CD4-positive, CD25-positive, alpha-beta regulatory T cell (primary cell): ENCODE results near the gene CCNE1. TPM values are rescaled to one million over a fixed set of nuclear protein-coding genes. Genes with fewer than 3 reads are reported as not detected.
"Not testable (repeated sequence)": the region's sequence is repeated elsewhere in the genome, so short reads cannot be mapped to it uniquely, and the experiment has no call there.

Source experiments
- ATAC-seq, 2 donors: fragments of 150-1000 bp; cut with Tn5 transposase; one replicate each; pipeline ENCODE4 v1.10.0; 2021; ENCODE audit warnings: low read depth in 2 of 2, moderate number of reproducible peaks in 2 of 2, moderate library complexity in 1 of 2
- DNase-seq, 3 donors: peaks; one replicate each; pipeline versions ENCODE4 v3.0.0 to v3.0.0-alpha.2; 2012 to 2022; ENCODE audit warnings: mixed read lengths in 1 of 3
- H3K27ac ChIP-seq: one replicate; pipeline ENCODE4 v1.7.0; 2013; ENCODE audit warnings: mild to moderate bottlenecking, low read length; ENCODE audit not compliant: insufficient read depth, poor library complexity, severe bottlenecking
- H3K27me3 ChIP-seq: one replicate; pipeline ENCODE4 v1.7.0; 2013; ENCODE audit warnings: low read length; ENCODE audit not compliant: control insufficient read depth, insufficient read depth
- H3K36me3 ChIP-seq: one replicate; pipeline ENCODE4 v1.7.0; 2013; ENCODE audit warnings: mild to moderate bottlenecking, low read length, moderate library complexity; ENCODE audit not compliant: control insufficient read depth, insufficient read depth
- H3K4me1 ChIP-seq: 2 replicates; pipeline ENCODE4 v1.7.0; 2013; ENCODE audit warnings: mild to moderate bottlenecking, low read length; ENCODE audit not compliant: insufficient read depth, control insufficient read depth, poor library complexity, severe bottlenecking
- H3K4me3 ChIP-seq: one replicate; pipeline ENCODE4 v1.7.0; 2013; ENCODE audit warnings: low read depth, mild to moderate bottlenecking, low read length, moderate library complexity
- H3K9me3 ChIP-seq, 2 experiments: 1 replicate in 1 of 2; 2 replicates in 1 of 2; pipeline ENCODE4 v1.7.0; 2013; ENCODE audit warnings: low read length in 2 of 2, mild to moderate bottlenecking in 1 of 2, moderate library complexity in 1 of 2; ENCODE audit not compliant: control insufficient read depth in 2 of 2
- H3K27ac Mint-ChIP-seq, 3 donors: one replicate each; pipeline ENCODE4 v1.8.0; 2020 to 2022; ENCODE audit warnings: mild to moderate bottlenecking in 3 of 3, mixed read lengths in 3 of 3, moderate library complexity in 2 of 3
- H3K27me3 Mint-ChIP-seq: one replicate; pipeline ENCODE4 v1.8.0; 2022; ENCODE audit warnings: mild to moderate bottlenecking, mixed read lengths
- H3K36me3 Mint-ChIP-seq: one replicate; pipeline ENCODE4 v1.8.0; 2020; ENCODE audit warnings: mixed read lengths
- H3K4me1 Mint-ChIP-seq, 4 donors: one replicate each; pipeline ENCODE4 v1.8.0; 2020 to 2022; ENCODE audit warnings: mixed read lengths in 4 of 4, mild to moderate bottlenecking in 1 of 4
- H3K4me3 Mint-ChIP-seq, 4 donors: one replicate each; pipeline ENCODE4 v1.8.0; 2020 to 2022; ENCODE audit warnings: mild to moderate bottlenecking in 4 of 4, mixed read lengths in 4 of 4, moderate library complexity in 3 of 4
- H3K9me3 Mint-ChIP-seq, 7 donors: one replicate each; pipeline ENCODE4 v1.8.0; 2020 to 2022; ENCODE audit warnings: mixed read lengths in 7 of 7, mild to moderate bottlenecking in 3 of 7, moderate library complexity in 2 of 7
- polyA plus RNA-seq, 4 donors: library from polyadenylated mRNA; unstranded; fragments of 300-500 nt; fragmentation: Illumina TruSeq; gene quantifications; one replicate each; pipeline ENCODE4 v1.2.3, GENCODE V29; 2021
- total RNA-seq: library from RNA; stranded (reverse); gene quantifications from one replicate; pipeline ENCODE4 v1.2.3, GENCODE V29; 2022

CCNE1 gene
- total and polyA plus RNA-seq, 5 donors from 2014 or later: 0.88 to 18.5 (median 3.6) TPM

- H3K9me3 Mint-ChIP-seq: peaks cover 0 to 4% (median 0%) of the 10 kb centered on the region in 7 donors
- Histone ChIP-seq H3K27ac (no peak overlapping the region), H3K27me3 (no peaks in the 10 kb centered on the region), H3K4me1 (no peaks in the 10 kb centered on the region), H3K36me3 (no peaks in the 10 kb centered on the region), H3K4me3 (no peak overlapping the region), H3K9me3 (no peaks in the 10 kb centered on the region)
- no peak overlapping the region for H3K27ac Mint-ChIP-seq
- H3K36me3 Mint-ChIP-seq: no peaks in the 10 kb centered on the region
- ATAC-seq (no peak), DNase-seq (no peak)
- no peak overlapping the region for H3K4me3 Mint-ChIP-seq
- H3K27me3 Mint-ChIP-seq: peaks cover 4% of the 10 kb centered on the region
- peaks cover 0 to 3% (median under 1%) of the 10 kb centered on the region in 4 donors for H3K4me1 Mint-ChIP-seq
These were observed 22.8 kb upstream of the CCNE1 start for GRCh38 chr19:29789007-29789406.

GRCh38 chr19:29793116-29793727 lies 18.6 kb upstream of the CCNE1 start:
- Mint-ChIP-seq H3K36me3 (no peaks in the 10 kb centered on the region), H3K27me3 (peaks cover 8% of the 10 kb centered on the region), H3K27ac (no peak overlapping the region), H3K4me1 (peaks cover 0 to 3% (median 0%) of the 10 kb centered on the region in 4 donors), H3K9me3 (peaks cover 0 to 2% (median 0%) of the 10 kb centered on the region in 7 donors), H3K4me3 (no peak overlapping the region)
- DNase-seq (no peak), ATAC-seq (no peak)
- no peaks in the 10 kb centered on the region for H3K27me3 ChIP-seq
- H3K36me3 ChIP-seq: no peaks in the 10 kb centered on the region
- H3K4me1 ChIP-seq: no peaks in the 10 kb centered on the region
- H3K27ac ChIP-seq: no peak overlapping the region
- no peaks in the 10 kb centered on the region for H3K9me3 ChIP-seq
- no peak overlapping the region for H3K4me3 ChIP-seq

GRCh38 chr19:29794490-29794889 lies 17.3 kb upstream of the CCNE1 start:
- not testable (repeated sequence) for H3K27ac Mint-ChIP-seq, H3K27me3 Mint-ChIP-seq, H3K4me3 ChIP-seq, H3K4me1 ChIP-seq, H3K27ac ChIP-seq, H3K4me3 Mint-ChIP-seq, DNase-seq, H3K4me1 Mint-ChIP-seq, H3K9me3 Mint-ChIP-seq, H3K36me3 Mint-ChIP-seq, H3K36me3 ChIP-seq, H3K27me3 ChIP-seq, ATAC-seq, H3K9me3 ChIP-seq

- DNase-seq: no peak
- Mint-ChIP-seq H3K27me3 (peaks cover 8% of the 10 kb centered on the region), H3K4me1 (no peaks in the 10 kb centered on the region), H3K27ac (no peak overlapping the region), H3K9me3 (peaks cover 0 to 2% (median 0%) of the 10 kb centered on the region in 7 donors), H3K36me3 (no peaks in the 10 kb centered on the region), H3K4me3 (no peak overlapping the region)
- H3K36me3 ChIP-seq: no peaks in the 10 kb centered on the region
- no peak overlapping the region for H3K27ac ChIP-seq
- no peaks in the 10 kb centered on the region for H3K9me3 ChIP-seq
- H3K4me1 ChIP-seq: no peaks in the 10 kb centered on the region
- no peaks in the 10 kb centered on the region for H3K27me3 ChIP-seq
- no peak for ATAC-seq
- H3K4me3 ChIP-seq: no peak overlapping the region
These were observed 16.2 kb upstream of the CCNE1 start for GRCh38 chr19:29795461-29796172.

- H3K9me3 Mint-ChIP-seq: peaks cover 0 to 2% (median 0%) of the 10 kb centered on the region in 7 donors
- DNase-seq (no peak), ATAC-seq (no peak)
- Histone ChIP-seq H3K4me1 (no peaks in the 10 kb centered on the region), H3K9me3 (no peaks in the 10 kb centered on the region), H3K36me3 (no peaks in the 10 kb centered on the region), H3K4me3 (no peak overlapping the region), H3K27ac (no peak overlapping the region), H3K27me3 (no peaks in the 10 kb centered on the region)
- H3K4me1 Mint-ChIP-seq: no peaks in the 10 kb centered on the region
- H3K36me3 Mint-ChIP-seq: no peaks in the 10 kb centered on the region
- H3K27me3 Mint-ChIP-seq: peaks cover 8% of the 10 kb centered on the region
- no peak overlapping the region for H3K4me3 Mint-ChIP-seq
- no peak overlapping the region for H3K27ac Mint-ChIP-seq
These were observed 15.6 kb upstream of the CCNE1 start for GRCh38 chr19:29796173-29796573.

- no peak overlapping the region for H3K4me3 Mint-ChIP-seq
- H3K36me3 Mint-ChIP-seq: no peaks in the 10 kb centered on the region
- H3K9me3 Mint-ChIP-seq: no peaks in the 10 kb centered on the region
- DNase-seq: no peak
- H3K27me3 Mint-ChIP-seq: peaks cover 4% of the 10 kb centered on the region
- Histone ChIP-seq H3K4me1 (no peaks in the 10 kb centered on the region), H3K9me3 (no peaks in the 10 kb centered on the region), H3K4me3 (no peak overlapping the region), H3K27ac (no peak overlapping the region), H3K36me3 (no peaks in the 10 kb centered on the region), H3K27me3 (no peaks in the 10 kb centered on the region)
- H3K27ac Mint-ChIP-seq: peak overlapping the region in 1 of 3 donors; percentile 68
- ATAC-seq: no peak
- H3K4me1 Mint-ChIP-seq: no peaks in the 10 kb centered on the region
These were observed 12.9 kb upstream of the CCNE1 start for GRCh38 chr19:29798774-29799497.

- H3K9me3 ChIP-seq: no peaks in the 10 kb centered on the region
- no peaks in the 10 kb centered on the region for H3K9me3 Mint-ChIP-seq
- peaks cover 4% of the 10 kb centered on the region for H3K27me3 Mint-ChIP-seq
- H3K27ac ChIP-seq: no peak overlapping the region
- peak overlapping the region in 1 of 4 donors; percentile 39 for H3K4me3 Mint-ChIP-seq
- no peaks in the 10 kb centered on the region for H3K36me3 ChIP-seq
- no peak for ATAC-seq
- no peaks in the 10 kb centered on the region for H3K27me3 ChIP-seq
- peaks cover 0 to 4% (median 0%) of the 10 kb centered on the region in 4 donors for H3K4me1 Mint-ChIP-seq
- no peaks in the 10 kb centered on the region for H3K36me3 Mint-ChIP-seq
- H3K27ac Mint-ChIP-seq: no peak overlapping the region
- no peak overlapping the region for H3K4me3 ChIP-seq
- no peak for DNase-seq
- no peaks in the 10 kb centered on the region for H3K4me1 ChIP-seq
These were observed 11.5 kb upstream of the CCNE1 start for GRCh38 chr19:29800100-29800825.
